Lower leg skin (tissue), 3 donors: ENCODE data around the gene PROZ.

Experiments used
- CTCF ChIP-seq, 3 donors: fragments of 450-650 bp; IDR thresholded peaks; one replicate each; pipeline ENCODE4 v1.5.1; 2016; ENCODE audit warnings: antibody characterized with exemption in 3 of 3, mild to moderate bottlenecking in 3 of 3, moderate library complexity in 2 of 3
- POLR2A ChIP-seq, 2 donors: fragments of 450-650 bp; IDR thresholded peaks; one replicate each; pipeline ENCODE4 v1.6.1; 2016 to 2017; ENCODE audit warnings: antibody characterized with exemption in 2 of 2, mild to moderate bottlenecking in 1 of 2, moderate library complexity in 1 of 2

- TF ChIP-seq CTCF (IDR thresholded peaks at IDR 0.05) (no peak), POLR2A (IDR thresholded peaks at IDR 0.05) (no peak)
Observed at GRCh38 chr13:113166681-113167080, 8.2 kb downstream of the PROZ start.
